Embryonic facial prominence (tissue), 1 donor: ENCODE data around the gene PRR5L.
A peak's percentile ranks its signal among the peaks of the same experiment; 100 is the strongest.

Source experiments
- DNase-seq: peaks from one replicate; pipeline ENCODE4 v3.0.0-alpha.2; 2016; ENCODE audit errors: extremely low spot score

PRR5L gene

DNA sequence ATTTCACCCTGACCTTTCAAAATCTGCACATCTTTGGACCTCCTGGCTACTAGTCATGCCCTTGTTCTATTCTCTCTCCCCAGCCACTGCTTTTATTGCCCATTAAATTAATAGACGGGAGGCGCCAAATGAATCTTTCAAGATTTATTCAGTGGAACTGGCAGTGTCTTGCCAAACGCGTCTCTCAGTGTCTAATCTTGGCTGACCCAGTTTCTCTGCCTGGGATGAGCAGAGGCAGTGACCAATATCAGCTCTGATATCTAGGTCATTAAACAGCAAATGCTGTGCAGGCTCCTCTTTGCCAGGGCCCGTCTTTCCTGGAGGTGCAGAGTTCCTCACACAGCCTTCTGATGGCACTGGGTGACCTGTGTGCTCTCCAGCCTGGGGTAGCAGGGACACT is 140.0 kb downstream of the PRR5L start:
- DNase-seq: no peak

DNA sequence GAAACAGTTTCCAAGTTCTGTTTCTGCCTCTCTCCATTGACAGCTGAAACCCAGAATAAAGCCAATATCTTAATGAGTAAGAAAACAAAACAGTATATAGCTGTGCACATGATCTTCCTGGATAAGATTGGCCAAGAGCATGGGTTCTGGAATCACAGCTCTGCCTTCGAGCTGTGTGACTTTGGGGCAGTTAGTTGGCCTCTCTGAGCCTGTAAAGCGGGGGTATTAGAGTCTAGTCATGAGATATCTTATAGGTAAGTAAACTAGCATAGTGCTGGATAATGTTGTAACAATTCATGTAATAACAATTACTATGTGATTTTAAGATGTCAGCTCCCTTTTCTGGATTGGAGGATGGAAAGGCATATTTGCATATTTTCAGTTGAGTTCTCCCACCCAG is 140.5 kb downstream of the PRR5L start:
- no peak for DNase-seq

DNA sequence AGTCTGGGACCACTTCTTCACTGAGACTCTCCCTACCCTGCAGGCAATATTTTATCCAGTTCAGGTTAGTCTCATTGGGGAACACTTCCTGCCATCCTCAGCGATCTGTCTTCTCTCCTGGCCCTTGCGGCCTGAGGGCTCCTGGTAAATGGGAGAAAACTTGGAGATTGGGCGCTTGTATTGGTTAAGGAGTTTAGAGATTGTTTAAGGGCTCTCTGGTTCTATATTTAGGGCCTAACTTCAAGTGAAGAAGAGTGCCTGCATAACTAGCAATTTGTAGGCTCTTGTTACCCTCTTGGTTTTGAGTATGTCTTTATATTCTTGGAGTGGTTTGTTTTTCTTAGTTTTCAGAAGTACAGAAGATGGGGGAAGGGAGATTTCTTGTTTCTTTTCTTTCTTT is 141.3 kb downstream of the PRR5L start:
- DNase-seq: no peak

DNA sequence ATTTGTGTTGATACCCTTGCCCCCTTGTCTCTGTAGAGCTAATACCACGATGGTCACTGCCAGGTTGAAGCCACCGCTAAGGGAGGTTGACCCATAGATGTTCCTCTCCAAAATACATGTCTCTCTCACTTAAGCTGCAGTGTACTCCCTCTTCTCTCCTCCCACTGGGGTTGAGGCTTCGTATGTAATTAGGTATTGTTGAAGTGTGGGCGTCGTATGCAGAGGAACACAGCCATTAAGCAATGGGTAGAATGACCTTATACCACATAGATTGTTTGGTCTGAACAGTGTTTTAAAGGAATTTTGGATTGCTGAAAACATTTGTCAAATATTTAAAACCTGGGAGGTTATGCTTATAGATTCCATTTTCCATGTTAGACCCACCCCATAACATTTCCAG is 142.0 kb downstream of the PRR5L start:
- no peak for DNase-seq

DNA sequence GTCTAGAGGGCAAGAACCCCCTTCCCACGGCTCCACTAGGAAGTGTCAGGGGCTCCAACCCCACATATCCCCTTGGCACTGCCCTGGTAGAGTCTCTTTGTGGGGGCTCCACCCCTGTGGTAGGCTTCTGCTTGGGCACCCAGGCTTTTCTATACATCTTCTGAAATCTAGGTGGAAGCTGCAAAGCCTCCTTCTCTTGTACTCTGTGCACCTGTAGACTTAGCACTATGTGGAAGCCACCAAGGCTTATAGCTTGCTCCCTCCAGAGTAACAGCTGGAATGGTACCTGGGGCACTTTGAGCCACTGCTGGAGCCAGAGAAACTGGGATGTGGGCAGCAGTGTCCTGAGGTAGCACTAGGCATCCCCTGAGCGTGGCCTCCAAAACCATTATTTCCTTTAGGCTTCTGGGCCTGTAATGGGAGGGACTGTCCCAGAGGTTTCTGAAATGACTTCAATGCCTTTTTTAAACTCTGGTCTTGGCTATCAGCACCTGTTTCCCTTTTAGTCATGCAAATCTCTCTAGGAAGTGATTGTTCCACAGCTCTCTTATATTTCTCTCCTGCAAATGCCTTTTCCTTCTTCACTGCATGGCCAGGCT is 145.6 kb downstream of the PRR5L start:
- DNase-seq: no peak

DNA sequence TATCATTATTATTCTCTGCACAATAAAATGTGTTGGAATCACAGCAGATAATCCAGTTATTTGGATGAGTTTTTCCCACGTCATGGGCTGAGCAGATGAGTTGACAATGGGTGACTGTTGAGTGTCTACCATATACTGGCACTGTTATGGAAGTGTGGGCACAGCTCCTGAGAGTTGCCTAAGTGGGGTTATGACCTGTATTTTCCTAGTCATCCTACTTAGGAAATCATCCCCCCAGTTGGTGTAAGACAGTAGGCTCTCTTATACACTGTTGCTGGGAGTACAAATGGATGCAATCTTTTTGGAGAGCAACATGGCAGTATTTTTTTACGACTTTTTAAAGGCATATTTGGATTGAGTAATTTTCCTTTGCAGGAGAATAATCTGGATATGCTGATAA is 147.6 kb downstream of the PRR5L start:
- no peak for DNase-seq

DNA sequence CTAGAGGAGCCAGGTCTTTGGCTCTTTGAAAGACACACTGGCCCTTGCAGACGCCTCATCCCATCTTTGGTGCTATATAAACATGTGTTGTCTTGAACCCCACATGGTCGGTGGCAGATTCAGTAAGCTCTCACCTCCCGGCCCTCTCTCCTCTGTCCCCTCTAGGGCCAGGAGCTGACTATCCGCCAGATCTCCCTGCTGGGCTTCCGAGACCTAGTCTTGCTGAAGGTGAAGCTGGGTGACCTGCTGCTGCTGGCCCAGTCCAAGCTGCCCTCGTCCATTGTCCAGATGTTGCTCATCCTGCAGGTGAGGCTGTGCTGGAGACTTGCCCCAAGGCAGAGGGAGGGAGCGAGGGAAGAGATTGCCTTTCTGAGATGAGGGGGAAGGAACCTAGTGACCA is 150.0 kb downstream of the PRR5L start:
- DNase-seq: no peak

DNA sequence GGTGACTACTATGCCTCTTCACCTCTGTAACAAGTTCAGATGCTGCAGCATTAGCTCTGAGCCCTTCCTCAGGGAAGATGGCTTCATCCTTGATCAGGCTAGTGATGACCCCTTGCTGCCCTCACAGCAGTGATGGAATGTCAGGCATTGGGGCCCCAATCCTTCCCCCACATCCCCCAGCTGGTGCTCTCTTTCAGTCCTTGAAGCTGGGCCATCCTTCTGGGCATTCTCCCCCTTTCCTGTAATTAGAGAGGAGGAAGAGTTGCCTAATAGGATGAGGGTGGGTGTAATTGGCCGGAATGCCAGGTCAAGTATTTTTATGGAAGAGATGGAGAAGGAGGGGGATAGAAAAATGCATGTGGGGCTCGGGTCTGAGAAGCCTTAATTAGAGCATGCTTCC is 151.4 kb downstream of the PRR5L start:
- no peak for DNase-seq

DNA sequence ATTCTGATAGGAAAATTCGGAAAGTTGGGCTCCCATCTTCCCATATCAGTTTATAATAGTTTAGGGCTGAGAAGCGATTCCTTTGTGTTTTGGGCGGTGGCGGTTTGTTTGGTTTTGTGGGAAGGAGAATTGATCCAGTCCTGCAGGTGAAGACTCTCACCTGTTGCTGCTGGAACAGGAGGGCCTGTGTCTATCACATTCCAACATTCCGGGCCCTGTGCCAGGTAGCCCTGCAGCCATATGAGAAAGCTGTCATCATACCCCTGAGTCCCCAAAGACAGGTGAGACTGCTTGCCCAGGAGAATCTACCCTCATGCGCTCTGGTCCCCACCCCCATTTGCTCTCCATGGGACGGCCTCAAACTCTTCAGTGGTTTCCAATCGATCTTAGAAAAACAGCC is 151.9 kb downstream of the PRR5L start:
- DNase-seq: no peak

DNA sequence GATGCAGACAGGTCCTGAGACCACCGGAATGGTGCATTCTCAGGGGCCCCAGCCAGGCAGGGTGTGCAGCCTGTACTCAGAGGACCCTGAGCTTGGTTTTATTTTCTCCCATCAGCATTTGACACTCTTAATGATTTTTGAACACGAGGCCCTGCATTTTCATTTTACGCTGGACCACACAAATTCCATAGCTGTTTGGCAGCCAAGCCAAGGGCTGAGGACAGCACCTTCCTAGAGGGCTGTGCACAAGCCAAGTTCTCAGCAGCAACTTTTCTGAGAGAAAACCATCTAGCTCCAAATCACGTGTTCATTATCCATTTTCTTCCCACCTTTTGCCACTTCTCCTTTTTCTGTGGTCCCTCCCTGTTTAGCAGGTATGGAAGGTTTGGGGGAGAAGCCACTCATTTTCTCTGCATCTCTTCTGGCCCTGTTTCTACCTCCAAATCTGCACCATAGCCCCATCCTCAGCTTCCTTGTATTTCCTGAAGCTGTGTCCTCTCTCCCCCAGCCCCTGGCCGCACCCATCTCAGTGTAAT is 153.5 kb downstream of the PRR5L start:
- DNase-seq: no peak

DNA sequence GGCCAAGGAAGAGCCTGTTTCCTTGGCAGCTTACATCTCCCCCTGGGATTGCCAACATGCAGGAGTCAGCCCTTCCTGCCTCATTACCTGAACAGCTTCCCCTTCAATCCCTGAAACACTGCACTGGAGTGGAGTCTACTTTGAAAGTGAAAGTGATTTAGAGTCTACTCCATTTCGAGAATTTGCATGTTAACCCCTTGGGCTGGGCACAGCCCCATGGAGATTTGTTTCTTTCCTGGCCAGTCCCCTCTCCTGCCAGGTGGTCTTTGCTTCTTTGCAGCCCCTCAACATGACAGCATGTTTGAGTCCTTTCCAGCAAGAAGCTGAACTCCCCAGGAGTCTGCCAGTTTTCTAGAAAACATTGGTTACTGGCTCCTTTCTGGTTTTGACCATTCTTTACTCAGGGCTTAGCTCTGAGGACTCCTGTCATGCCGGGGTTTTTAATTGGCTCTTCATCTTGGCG is 154.1 kb downstream of the PRR5L start:
- no peak for DNase-seq

DNA sequence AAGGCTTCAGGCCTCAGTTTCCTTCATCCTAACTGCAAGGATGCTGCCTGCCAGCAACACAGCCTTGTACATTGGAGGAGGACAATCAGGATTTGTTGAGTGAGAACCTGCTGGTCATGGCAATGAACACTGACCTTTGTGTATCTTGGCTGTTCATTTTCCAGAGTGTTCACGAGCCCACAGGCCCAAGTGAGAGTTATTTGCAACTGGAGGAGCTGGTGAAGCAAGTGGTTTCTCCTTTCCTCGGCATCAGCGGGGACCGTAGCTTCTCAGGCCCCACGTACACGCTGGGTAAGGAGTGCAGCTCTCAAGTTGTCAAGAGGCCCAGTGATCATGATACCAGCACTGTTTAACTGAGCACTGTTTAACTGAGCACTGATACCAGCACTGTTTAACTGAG is 155.0 kb downstream of the PRR5L start:
- DNase-seq: no peak

DNA sequence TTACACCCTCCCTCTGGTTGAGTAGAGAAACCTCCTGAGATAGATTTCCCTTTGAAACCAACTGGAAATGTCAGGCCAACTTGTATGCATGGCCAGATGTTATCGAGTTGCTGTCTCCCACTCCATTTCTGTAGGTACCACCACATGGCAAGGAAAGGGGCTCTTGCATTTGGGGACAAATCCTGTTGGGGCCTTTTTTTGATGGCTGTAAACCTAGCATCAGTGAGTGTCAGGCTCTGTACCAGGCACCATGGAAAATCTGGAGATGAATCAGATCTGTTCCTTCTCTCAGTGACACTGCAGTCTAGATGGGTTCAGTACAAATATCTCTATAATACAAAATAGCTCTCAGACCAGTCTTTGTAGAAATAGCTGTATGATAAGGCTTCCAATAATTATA is 155.6 kb downstream of the PRR5L start:
- no peak for DNase-seq

DNA sequence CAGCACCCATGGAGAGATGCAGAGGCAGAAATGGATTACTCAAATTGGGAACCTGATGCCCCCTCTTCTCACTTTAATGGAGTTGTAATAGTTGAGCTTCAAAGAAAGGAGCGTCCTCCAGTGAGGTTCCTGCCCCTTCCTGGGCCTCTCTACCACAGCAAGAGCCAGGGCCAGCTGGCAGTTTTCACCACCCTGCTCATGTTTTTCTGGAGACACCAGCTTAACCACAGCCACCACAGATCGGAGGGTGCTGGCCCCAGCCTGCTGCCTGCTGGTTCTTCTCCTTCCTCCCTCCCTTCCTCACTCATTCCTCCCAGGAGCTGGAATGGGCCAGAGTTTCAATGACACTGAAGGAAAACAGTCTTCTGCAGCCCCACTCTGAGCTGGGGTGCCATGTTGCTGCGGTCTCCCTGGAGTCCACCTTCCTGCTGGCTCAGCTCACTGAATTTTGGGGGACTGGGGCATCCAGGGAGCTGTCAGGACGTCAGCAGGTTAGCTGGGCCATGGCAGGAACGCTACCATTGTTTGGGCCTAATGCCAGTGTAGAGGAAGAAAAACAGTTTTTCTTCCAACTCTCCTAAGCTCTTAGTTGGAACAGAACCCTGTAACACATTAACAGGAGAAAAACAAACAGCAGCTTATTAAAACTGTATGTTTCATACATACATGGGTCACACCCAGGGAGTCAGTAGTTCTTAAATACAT is 156.3 kb downstream of the PRR5L start:
- DNase-seq: no peak

DNA sequence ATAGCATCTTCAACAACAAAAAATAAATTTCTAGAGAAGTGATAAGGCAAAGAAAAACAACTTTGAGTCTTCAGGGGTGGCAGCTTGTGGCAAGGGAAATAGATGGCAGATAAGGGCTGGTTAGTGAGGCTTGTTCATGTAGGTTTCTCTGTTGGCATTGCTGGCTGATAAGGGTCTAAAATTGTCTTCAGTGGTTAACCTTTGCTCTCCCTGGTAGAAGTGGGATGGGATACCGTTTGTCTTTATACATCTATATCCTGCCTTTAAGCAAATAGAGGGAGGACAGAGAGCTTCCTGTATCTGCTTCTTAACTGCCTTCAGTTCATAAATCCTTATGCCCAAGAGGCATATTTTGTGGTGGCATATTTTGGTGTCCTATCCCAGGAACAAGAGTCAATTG is 156.9 kb downstream of the PRR5L start:
- DNase-seq: no peak

DNA sequence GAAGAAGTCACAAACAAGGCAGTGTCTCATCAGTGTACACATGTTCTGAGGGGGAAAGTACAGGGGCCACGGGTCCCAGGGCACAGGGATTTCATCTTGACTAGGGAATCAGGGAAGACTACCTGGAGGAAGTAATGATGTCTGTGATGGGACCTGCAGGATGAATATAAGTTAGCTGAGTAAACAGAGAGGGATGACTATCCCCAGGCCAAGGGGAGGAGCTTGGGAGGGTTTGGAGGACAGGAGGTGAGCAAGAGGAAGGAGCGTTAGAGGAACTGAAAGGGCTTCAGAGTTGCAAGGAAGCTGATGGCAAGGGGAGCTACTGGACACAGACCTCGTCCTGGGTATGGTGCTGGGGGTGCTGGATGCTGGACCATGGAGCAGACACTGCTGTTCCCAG is 157.6 kb downstream of the PRR5L start:
- DNase-seq: no peak

DNA sequence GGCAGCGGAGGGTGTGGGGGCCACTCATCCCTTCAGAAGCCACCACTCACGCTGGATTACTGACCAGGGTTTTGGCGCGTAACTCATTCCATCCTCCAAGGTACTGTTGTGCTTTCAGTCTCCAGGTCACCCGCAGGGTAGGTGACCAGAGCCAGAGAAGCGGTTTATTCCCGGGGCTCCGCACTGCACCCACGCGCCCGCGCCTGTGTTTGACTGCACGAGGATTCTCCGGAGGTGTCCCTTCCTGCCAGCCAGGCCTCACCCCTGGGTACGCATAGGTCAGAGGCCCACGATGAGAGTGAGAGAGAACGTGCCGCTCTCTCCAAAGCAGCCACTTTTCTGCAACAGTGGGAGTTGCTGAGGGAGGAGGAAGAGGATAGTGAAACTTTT is 158.5 kb downstream of the PRR5L start:
- DNase-seq: no peak

DNA sequence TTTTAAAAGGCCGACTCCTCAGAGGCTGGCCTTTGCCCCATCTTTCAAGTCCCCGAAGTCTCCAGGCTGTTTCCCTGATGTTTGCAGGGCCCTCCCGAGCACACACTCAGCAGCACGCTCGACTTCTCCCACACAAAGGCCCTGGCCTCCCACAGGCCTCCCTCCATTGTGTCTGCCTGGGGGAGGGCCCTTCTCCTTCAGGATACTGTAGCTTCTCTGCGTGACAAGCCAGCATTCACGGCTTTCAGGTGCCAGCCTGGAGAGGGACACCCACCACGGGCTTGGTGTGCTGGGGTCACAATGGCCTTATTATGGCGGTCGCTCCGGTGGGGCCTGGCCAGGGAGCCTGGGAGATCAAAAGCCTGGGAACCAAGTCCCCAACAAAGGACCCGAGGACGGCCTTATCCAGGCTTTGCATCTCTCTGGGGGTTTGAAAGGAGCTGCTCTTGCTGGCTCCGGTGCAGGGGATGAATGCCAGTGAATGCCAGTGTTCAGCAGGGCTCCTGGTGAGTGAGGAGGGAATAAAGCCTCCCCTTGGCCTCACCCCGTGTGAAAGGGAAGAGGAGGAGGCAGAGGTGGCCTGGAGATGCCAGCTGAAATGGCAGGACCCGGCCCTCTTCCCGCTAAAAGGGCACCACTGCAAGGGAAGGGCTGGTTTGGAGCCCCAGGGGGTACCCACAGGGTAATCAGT is 159.0 kb downstream of the PRR5L start:
- DNase-seq: no peak

DNA sequence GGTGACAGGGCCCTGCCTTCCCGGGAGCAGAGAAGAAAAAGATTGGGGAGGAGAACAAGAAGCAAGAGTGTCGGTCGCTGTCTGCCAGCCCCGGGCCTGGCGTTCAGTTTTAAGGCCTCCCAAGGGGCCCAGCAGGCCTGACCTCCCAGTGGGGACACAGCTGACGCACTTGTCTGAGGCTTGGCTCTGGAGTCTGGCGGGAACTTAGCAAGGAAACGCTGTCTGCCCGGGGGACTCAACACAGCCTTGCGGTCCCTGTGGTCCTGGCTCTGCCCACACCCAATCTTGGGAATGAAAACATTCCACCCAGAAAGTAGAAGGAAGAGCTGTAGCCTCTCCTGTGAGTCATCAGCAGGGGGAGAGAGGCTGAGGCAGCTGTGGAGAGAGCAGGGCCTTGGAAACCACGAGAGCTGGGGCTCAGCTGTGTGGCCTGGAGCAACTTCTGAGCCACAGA is 159.6 kb downstream of the PRR5L start:
- DNase-seq: peak; percentile 37

DNA sequence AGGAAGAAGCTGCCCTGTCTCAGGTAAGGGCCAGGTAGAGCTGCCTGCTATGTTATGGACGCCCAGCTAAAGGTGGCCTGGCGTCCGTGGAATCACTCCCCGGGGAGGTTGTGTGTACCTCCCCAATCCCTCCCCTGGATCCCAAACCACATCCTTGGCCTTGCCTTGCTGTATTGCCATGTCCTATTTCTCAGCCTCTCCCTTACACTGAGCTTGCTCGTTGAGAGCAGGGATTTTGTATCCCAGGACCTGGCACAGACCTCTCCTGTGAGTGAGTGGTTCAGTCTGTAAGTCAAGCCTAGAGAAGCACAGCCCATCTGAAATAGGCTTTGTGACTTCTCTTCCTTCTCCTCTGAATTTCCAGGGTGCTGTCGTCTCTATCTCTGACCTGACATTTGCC is 160.1 kb downstream of the PRR5L start:
- DNase-seq: no peak

DNA sequence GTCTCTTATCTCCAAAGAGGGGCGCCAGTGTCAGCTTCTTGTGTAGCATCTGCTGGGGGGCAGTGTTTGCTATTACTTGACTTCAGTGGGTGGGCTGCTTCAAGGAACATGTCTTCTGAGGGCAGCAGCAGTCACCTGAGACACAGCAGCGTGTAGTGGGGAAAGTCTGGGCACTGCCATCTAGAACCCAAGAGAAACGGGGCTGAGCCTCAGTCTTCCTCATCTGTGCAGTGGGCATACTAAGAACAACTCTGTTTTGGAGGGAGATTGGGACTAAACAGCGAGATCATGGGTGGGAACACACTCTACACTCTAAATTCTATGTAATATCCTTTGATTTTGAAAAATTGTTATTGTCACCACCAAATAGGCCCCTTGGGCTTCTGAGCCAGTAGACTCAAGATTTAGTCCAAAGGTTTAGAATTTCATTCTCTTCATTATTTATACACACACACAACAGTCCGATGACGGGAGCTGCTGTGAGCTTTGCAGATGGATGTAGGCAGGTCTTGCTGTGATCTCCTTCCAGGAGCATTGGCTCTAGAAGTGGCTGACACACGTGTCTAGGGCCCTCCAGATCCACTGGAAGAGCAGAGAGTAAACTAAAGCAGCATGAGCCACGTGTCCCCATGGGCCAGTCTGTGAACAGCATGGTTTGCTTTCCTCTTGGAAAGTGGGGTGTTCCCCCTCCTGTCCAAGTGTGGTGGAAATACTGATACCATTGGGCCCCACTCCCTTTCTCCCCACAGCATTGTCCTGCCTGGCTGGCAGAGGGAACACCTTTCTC is 162.2 kb downstream of the PRR5L start:
- no peak for DNase-seq

DNA sequence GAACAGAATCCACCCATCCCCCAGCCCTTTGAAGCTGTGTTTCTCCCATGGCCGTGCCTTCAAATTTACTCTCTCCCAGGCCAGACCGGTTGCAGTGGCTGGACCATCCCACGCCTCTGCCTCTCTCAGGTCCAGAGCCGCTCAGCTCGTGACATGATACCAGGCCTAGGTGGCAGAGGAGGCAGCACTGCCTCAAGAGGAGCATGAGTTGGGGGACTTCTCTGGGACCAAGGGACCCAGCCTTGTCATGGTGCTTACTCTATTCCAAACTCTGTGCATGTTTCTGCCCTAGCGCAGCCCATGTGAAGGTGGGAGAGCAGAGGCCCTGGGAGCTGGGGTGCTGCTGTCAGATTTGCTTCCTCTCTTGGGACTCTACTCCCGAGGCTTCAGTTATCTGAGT is 163.0 kb downstream of the PRR5L start:
- no peak for DNase-seq
